Middle frontal gyrus (tissue), 1 donor: Measurements from ENCODE around the gene TPT1.
A peak's percentile ranks its signal among the peaks of the same experiment; 100 is the strongest.
"Not testable (repeated sequence)": the region's sequence is repeated elsewhere in the genome, so short reads cannot be mapped to it uniquely, and the experiment has no call there.

Experiments used
- DNase-seq: peaks from one replicate; pipeline ENCODE4 v3.0.0-alpha.2; 2015; ENCODE audit warnings: low spot score; ENCODE audit errors: extremely low spot score

TPT1 gene

DNA sequence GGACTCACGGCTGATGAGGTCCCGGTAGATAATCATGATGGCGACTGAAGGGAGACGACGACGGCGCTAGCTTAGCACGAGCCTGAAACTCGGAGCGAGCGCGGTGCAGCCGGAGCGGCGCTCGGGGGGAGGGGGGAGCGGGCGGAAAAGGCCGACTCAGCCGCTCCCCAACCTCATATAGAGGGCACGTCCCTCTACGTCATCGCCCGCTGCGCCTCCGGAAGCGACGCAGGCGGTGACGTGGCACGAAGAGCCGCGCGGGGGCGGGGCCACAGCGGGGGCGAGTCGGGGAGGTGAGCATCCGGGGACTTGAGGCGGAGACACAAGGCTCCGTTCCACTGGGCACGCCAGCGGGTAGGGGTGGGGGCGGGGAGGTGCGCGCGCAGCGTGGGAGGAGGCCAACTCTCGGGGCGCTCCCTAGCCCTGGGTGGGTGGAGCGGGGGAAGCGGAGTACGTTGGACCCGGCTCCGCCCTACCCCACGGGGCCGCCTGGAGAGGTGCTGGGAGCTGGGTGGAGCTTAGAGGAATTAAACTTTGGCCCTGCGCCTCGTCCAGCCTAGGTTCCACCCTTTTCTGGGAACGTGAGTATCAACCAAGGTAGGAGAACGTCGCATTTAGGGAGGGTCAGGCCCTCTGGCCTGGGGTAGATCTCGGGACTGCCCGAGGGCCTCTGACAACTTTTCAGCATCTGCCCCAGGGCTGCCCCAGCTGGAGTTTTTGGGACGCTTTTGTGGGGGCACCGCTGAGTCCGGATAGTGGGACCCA is at the start of gene TPT1:
TPT1 (minus strand) TSS at position 150 of the 765 bp plus-strand sequence; CDS start at position 36, 114 bp downstream.
- DNase-seq = peak; percentile 97

DNA sequence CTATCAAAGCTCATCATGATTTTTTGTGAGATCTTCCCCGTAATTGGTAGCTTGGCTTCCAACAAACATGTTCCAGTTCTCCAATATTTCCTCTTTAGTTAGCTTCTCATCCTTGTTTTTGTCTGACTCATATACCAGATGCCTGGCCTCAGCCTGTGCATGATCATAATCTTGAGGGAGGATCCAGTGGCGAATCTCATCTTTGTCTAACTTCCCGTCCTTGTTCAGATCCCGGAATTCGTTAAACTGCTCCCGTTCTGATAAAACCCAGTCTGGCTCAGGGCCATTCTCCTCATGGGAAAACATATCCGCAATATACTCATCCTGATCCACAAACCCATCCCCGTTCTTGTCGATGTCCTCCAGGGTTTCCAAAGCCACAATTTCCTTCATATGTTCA is 49.4 kb upstream of the TPT1 start:
- DNase-seq = not testable (repeated sequence)

DNA sequence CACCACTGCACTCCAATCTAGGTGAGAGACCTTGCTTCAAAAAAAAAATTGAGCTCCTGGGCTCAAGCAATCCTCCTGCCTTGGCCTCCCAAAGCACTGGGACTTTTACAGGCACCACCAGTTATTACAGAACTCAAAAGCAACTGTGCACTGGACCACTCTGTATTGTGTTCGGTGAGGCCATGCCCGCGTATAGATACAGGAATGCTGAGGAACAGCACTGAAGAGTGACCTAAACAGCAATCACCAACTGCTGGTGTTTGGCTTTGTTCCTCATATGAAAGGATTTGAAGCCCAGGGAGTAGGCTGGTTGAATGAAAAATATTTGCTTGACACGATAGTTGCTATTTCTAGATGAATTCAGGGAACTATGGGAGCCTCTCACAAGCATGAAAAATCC is 47.7 kb upstream of the TPT1 start:
- DNase-seq = no peak

DNA sequence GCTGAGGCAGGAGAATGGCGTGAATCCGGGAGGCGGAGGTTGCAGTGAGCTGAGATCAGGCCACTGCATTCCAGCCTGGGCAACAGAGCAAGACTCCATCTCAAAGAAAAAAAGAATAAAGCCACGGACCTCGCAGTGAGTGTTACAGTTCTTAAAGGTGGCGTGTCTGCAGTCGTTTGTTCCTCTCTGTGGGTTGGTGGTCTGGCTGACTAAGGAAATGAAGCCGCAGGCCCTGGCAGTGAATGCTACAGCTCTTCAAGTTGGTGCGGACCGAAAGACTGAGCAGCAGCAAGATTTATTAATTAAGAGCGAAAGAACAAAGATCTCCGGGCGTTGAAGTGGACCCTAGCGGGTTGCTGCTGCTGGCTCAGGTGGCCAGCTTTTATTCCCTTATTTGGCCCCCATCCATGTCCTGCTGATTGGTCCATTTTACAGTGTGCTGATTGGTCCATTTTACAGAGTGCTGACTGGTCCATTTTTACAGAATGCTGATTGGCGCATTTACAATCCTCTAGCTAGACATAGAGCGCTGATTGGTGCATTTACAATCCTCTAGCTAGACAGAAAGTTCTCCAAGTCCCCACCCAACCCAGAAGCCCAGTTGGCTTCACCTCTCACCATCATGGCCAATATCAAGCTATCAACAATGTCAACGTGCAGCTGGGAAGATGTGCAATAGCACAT is 46.1 kb upstream of the TPT1 start:
- DNase-seq = not testable (repeated sequence)

DNA sequence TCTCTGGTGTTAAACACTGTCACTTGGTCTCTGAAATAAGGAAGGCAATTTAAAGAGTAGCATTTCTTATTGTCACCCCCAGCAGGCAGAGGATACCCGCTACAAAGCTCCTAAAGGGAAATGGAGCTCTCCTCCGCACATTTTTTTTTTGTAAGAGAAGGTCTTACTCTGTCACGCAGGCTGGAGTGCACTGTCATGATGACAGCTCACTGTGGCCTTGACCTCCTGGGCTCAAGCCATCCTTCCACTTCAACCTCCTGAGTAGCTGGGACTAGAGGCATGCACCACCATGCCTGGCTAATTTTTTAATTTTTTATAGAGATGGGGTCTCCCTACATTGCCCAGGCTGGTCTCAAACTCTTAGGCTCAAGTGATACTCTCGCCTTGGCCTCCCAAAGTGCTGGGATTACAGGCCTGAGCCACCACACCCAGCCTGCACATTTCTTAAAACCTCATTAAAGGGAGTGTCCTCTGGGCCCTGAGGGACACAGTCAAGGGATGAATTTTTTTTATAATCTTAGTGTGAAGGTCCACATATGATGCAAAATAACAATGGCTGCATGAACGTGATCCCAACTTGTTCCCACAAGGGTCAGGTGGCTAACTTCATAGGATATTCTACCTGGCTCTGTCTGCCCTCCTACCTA is 45.0 kb upstream of the TPT1 start:
- DNase-seq = no peak

DNA sequence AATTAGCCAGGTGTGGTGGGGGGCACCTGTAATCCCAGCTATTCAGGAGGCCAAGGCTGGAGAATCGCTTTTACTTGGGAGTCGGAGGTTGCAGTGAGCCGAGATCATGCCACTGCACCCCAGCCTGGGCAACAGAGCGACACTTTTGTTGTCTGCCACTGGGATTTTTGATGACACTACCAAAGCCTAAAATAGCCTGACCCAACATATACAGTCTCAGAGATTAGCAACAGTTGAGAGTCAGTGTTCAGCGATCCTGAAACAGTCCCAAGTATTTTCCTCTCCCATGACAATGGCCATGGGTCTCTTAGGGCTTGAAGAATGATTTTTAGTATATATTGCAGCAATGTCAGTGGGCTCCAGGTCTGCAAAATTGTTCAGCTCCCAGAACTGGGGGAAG is 44.3 kb upstream of the TPT1 start:
- no peak for DNase-seq

DNA sequence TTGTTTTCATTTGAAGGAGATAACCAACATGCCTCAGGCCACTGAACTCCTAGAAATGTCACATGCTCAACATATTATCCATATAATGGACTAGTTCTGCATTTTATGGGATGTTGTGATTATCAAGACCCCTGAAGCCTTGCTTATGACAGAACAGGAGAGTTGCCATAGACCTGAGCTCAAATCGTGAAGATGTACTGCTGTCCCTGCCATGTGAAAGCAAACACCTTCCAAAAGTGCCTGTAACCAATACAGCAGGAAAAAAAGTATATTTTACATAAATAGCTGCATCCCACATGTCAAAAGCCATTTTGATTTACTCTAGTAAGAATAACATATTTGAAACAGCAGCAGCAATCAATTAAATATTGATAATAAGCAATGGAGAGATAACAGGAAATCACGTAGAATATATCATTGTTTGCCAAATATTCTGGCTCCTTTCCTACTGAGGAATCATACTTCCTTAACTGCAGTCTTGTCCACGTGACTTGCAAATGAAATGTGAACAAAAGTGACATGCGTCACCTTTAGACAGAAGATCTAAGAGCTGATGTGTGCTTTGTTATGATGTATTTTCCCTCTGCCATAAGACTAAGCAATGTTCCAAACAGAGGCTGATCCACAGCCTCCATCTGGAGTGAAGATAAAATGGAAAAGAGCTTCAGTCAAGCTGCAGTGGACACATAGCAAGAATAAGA is 43.6 kb upstream of the TPT1 start:
- no peak for DNase-seq

DNA sequence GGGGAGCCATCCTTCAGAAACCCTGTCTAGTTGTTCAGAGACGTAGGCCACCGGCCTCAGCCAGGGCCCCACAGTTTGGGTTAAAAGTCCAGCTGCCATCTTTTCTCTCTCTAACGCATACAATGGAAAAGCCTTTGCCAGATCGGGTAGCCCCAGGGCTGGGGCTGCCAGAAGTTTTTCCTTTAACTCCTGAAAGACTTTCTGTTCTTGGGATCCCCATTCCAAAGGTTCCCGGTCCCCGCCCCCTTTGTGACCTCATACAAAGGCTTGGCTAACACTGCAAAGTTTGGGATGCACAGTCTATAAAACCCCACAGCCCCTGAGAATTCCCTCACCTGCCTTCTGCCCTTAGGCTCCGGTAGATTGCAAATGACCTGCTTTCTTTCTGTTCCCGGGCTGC is 41.8 kb upstream of the TPT1 start:
- not testable (repeated sequence) for DNase-seq

DNA sequence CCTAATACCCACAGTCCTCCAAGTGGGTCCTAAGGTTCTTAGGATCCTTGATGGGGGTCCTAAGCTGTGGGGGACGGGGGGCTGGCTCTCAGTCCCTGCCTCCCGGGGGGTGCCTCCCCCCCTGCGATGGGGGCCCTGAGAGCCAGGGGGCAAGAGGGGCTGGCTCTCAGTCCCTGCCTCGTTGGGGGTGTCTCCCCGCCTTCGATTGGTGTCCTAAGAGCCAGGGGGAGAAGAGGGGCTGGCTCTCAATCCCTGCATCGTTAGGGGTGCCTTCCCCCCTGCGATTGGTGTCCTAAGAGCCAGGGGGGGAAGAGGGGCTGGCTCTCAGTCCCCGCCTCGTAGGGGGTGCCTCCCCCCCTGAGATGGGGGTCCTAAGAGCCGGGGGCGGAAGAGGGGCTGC is 40.2 kb upstream of the TPT1 start:
- DNase-seq = no peak

DNA sequence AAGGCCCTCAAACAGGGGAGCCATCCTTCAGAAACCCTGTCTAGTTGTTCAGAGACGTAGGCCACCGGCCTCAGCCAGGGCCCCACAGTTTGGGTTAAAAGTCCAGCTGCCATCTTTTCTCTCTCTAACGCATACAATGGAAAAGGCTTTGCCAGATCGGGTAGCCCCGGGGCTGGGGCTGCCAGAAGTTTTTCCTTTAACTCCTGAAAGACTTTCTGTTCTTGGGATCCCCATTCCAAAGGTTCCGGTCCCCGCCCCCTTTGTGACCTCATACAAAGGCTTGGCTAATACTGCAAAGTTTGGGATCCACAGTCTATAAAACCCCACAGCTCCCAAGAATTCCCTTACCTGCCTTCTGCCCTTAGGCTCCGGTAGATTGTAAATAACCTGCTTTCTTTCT is 39.7 kb upstream of the TPT1 start:
- not testable (repeated sequence) for DNase-seq

DNA sequence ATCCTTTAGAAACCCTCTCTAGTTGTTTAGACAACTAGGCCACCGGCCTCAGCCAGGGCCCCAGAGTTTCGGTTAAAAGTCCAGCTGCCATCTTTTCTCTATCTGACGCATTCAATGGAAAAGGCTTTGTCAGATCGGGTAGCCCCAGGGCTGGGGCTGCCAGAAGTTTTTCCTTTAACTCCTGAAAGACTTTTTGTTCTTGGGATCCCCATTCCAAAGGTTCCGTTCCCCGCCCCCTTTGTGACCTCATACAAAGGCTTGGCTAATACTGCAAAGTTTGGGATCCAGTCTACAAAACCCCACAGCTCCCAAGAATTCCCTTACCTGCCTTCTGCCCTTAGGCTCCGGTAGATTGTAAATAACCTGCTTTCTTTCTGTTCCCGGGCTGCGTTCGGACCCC is 38.5 kb upstream of the TPT1 start:
- DNase-seq = not testable (repeated sequence)

DNA sequence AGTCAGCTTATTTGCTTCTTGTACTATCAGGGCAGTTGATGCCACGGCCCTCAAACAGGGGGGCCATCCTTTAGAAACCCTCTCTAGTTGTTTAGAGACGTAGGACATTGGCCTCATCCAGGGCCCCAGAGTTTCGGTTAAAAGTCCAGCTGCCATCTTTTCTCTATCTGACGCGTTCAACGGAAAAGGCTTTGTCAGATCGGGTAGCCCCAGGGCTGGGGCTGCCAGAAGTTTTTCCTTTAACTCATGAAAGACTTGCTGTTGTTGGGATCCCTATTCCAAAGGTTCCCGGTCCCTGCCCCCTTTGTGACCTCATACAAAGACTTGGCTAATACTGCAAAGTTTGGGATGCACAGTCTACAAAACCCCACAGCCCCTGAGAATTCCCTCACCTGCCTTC is 37.8 kb upstream of the TPT1 start:
- not testable (repeated sequence) for DNase-seq

DNA sequence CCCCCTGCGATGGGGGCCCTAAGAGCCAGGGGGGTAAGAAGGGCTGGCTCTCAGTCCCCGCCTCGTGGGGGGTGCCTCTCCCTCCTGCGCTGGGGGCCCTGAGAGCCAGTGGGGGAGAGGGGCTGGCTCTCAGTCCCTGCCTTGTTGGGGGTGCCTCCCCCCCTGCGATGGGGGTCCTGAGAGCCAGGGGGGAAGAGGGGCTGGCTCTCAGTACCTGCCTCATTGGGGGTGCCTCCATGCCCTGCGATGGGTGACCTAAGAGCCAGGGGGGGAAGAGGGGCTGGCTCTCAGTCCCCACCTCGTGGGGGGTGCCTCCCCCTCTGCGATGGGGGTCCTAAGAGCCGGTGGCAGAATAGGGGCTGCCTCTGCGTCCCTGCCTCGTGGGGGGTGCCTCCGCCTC is 36.3 kb upstream of the TPT1 start:
- DNase-seq = not testable (repeated sequence)

DNA sequence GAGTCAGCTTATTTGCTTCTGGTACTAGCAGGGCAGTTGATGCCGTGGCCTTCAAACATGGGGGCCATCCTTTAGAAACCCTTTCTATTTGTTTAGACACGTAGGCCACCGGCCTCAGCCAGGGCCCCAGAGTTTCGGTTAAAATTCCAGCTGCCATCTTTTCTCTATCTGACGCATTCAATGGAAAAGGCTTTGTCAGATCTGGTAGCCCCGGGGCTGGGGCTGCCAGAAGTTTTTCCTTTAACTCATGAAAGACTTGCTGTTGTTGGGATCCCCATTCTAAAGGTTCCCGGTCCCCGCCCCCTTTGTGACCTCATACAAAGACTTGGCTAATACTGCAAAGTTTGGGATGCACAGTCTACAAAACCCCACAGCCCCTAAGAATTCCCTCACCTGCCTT is 35.7 kb upstream of the TPT1 start:
- DNase-seq = not testable (repeated sequence)

DNA sequence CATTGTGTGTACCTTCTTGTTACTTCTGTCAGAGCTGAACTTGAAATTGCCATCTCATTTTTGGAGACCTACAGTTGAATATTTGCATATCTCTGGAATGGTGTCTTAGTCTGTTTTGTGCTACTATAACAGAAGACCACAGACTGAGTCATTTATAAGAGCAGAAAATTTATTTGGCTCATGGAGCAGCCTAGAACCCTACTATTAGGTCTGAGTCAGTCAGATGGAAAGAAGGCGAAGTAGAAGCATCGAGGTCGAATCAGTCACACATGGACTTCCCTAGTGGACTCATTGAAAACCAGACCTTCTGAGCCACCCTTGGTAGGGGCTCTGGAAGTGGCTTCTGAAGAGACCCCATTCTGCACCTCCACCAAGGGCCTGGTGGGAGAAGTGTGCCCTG is 33.9 kb upstream of the TPT1 start:
- DNase-seq = no peak

DNA sequence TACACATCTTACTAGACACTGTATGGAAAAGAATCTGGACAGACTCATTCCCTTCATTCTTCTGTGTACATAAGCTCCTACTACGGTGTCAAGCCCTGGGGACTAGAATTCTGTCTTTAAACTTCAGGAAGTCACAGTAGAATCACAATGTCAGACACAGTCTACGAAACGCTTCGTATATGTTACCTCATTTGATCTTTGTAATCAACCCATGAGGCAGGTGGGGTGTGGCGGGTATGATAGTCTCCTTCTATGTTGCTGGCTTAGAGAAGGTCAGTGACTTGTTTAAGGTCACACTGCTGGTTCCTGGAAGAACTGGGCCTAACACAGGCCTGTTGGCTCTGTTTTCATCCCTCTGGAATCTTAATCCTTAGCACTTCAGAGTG is 32.2 kb upstream of the TPT1 start:
- DNase-seq = no peak

DNA sequence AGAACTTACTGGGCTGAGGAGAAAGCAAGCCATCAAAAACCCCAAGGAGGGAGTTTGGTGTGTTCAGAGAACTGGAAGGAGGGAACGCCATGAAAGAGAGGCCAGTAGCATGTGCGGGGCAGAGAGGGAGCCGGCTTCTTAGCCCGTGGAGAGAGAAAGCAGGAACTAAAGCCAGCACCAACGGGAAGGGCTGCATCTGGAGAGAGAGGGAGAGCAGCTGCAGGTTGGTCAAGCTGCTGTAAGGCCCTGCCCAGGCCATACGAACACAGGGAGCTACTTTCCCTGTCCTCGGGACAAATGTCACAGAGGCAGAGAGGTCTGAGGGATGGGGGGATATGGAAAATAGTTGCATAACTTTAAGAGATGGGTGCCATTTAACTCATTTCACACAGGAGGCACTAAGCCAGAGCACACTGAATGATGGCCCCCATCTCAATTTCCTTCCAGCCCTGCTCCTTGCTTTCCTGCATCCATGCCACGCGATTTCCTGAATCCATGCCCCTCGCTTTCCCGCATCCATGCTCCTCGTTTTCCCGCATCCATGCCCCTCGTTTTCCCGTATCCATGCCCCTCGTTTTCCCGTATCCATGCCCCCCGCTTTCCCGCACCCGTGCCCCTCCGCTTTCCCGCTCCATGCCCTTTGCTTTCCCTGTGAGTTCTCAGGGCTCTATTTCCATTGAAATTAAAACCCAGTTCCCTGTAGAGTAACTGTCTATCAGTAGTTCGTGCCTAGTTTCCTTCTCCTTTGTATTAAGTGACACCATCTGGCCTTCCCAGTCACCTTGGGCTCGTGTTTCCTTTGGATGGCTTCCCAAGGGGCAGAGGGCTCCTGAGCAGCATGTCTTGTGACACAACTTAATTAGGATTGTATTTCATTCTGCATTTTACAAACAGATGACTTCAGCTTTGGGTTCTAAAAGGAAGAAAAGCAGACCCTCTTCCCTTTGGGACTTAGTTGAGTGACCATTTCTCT is 31.5 kb upstream of the TPT1 start:
- no peak for DNase-seq

DNA sequence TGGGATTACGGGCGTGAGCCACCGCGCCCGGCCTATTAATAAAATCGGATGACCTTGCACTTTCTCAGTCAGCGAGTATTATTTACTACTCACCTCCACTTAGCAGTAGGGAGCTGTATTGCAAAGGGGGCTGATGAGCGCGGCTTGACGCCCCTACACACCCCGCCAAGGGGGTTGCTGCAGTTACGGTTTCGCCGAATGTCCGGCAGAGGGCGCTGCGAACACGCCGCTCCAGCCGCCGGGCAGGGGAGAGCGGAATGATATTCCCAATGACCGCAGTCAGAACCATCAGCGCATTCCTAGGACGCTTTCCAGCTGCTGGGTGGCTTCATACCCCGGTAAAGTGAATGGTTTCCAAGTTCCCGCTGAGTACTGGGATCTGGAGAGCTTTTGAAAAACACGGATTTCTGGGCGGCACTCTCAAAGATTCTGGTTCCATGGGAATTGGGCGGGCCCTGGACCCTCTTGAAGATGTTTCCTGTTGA is 30.0 kb upstream of the TPT1 start:
- peak; percentile 20 for DNase-seq

DNA sequence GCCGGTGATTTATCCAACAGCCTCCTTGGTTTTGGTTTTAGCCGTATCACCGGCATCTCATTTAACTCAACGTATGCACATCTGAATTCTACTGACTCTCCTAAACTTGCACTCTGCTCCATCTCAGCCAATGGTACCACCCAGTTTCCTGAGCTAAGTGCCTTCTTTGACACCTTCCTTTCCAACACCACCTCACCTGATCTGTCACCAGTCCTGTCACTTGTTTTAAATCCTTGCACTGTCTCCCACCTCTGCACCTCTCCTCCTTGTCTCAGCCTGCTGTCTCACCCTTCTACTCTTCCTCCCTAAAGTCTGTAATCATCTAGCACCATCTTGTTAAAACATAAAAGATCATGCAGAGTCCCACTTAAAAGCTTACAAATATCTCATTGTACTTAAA is 28.1 kb upstream of the TPT1 start:
- no peak for DNase-seq

DNA sequence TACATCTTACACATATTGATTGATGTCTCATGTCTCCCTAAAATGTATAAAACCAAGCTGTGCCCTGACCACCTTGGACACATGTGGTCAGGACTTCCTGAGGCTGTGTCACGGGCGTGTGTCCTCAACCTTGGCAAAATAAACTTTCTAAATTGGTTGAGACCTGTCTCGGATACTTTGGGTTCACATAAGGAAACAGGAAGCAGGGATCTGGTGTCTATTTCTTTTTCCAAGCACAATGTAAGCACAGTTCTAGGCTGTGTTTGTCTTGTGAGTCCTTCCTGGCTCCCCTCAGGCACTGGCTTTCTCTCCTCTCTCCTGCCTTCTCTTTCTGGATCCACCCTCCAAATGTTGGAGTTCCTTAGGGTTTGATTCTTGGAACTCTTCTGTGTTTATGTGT is 27.6 kb upstream of the TPT1 start:
- DNase-seq = no peak

DNA sequence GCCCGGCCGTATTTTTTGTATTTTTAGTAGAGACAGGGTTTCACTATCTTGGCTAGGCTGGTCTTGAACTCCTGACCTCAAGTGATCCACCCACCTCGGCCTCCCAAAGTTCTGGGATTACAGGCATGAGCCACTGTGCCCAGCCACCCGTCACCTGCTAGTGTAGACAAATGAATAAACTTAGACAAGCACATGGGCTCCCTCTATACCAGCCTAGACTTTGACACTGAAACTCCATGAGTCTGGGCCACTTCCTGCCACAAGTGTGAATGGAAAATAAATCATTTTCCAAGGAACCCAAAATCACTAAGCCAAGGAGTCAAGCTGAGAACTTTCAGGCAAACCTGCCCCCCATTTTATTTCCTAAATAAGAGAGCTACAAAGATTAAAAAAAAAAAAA is 27.0 kb upstream of the TPT1 start:
- no peak for DNase-seq
